Adipocyte (in vitro differentiated cells): ENCODE measurements around the gene WSB1.

Experiments
- DNase-seq: peaks from one replicate; pipeline ENCODE4 v3.0.0-alpha.2; 2015; ENCODE audit warnings: low read depth
- H3K27me3 ChIP-seq: replicated peaks from 2 replicates; pipeline ENCODE4 v1.7.0; 2013; ENCODE audit warnings: mild to moderate bottlenecking, low read length, moderate library complexity; ENCODE audit not compliant: control insufficient read depth, insufficient read depth
- H3K36me3 ChIP-seq: 2 replicates; pipeline ENCODE4 v1.7.0; 2013; ENCODE audit warnings: low read length, mild to moderate bottlenecking, moderate library complexity; ENCODE audit not compliant: control insufficient read depth, insufficient read depth, severe bottlenecking
- H3K4me1 ChIP-seq: 2 replicates; pipeline ENCODE4 v1.7.0; 2013; ENCODE audit warnings: mild to moderate bottlenecking, low read length, moderate library complexity; ENCODE audit not compliant: control insufficient read depth, insufficient read depth
- H3K4me3 ChIP-seq: 2 replicates; pipeline ENCODE4 v1.7.0; 2013; ENCODE audit warnings: mild to moderate bottlenecking, low read length, moderate library complexity
- H3K9ac ChIP-seq: 2 replicates; pipeline ENCODE4 v1.7.0; 2013; ENCODE audit warnings: mild to moderate bottlenecking, low read length, moderate library complexity
- H3K9me3 ChIP-seq: 2 replicates; pipeline ENCODE4 v1.7.0; 2013; ENCODE audit warnings: mild to moderate bottlenecking, low read length, moderate library complexity; ENCODE audit not compliant: control insufficient read depth

The WSB1 gene

DNA sequence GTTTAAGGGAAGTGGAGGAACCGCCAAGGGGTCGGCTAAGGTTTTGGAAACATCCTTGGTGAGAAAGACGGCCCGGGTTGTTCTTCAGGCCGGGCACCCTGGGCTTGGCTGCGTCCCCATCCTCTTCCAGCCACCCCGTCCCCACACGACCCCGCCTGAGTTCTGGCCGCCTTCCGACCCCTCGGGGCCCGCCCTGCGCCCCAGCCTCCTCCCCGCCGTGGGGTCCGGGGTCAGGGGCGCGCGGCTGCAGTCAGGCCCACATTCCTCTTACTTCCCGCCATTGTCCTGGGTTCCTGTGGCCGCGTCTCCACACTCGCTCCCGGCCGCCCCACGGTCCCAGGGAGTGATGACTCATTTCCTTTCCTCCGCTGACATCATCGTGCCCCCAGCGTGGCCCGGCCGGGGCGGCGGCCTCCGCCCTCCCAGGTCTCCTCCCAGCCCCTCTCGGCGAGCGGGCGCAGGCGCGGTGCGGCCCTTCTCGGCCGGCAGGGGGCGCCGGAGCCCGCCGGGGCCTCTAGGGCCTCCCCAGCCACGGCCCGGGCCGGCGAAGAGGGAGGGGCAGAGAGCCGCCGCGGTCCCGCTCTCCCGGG is 59.6 kb downstream of the WSB1 start:
- DNase-seq, result peak; percentile 96
- H3K9ac ChIP-seq, result peak overlapping the region; percentile 72
- no peaks in the 10 kb centered on the region for H3K27me3 ChIP-seq
- H3K4me3 ChIP-seq, result peak overlapping the region; percentile 73
- H3K36me3 ChIP-seq, result no peaks in the 10 kb centered on the region
- H3K9me3 ChIP-seq, result no peaks in the 10 kb centered on the region
- peaks cover 10% of the 10 kb centered on the region for H3K4me1 ChIP-seq

DNA sequence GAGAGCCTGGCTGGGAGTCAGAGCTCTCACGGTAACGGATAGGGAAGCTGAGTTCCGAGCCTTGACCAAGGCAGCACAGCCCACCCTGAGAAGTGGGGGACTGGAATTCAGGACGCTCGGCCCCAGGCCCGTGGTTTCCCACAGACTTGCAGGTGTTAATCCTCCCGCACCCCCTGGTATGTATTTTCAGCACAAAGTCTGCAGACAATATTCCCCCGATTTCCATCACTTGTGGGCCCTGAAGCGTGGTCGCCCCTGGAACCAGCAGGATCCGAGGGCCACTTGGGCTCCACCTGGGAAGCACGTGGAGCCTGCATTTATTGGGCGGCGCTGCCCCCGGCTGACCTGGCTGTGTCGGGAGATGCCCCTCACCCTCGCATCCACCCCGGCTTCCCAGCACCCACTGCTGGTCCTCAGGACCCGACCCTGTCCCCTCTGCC is 60.2 kb downstream of the WSB1 start:
- no peaks in the 10 kb centered on the region for H3K36me3 ChIP-seq
- H3K9ac ChIP-seq, result peak overlapping the region; percentile 72
- H3K27me3 ChIP-seq, result no peaks in the 10 kb centered on the region
- DNase-seq, result no peak
- peak overlapping the region; percentile 73 for H3K4me3 ChIP-seq
- no peaks in the 10 kb centered on the region for H3K9me3 ChIP-seq
- peaks cover 10% of the 10 kb centered on the region for H3K4me1 ChIP-seq

DNA sequence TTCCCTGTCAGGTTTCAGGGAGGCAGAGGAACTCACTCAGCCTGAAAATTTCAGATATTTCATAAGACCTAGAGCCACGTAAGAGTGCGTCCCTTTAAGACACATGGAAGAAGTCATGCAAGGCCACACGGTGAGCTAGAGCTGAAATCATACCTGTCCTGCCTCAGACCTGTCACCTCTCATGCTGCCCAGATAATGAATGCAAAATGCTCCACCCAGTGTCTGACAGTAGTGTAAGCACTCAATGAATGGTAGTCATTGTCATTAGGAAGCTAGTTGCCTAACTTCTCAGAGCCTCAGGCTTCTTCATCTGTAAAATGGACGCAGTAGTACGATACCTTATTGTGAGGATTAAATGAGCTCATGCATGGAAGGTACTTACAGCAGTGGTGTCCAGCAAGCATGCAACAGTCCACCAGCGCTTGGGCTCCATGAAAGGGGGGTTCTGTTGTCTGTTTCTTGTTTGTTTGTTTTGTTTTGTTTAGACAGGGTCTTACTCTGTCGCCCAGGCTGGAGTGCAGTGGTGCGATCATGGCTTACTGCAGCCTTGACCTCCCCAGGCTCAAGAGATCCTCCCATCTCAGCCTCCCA is 60.7 kb downstream of the WSB1 start:
- Histone ChIP-seq H3K4me3 (no peak overlapping the region), H3K4me1 (peaks cover 10% of the 10 kb centered on the region), H3K36me3 (no peaks in the 10 kb centered on the region)

DNA sequence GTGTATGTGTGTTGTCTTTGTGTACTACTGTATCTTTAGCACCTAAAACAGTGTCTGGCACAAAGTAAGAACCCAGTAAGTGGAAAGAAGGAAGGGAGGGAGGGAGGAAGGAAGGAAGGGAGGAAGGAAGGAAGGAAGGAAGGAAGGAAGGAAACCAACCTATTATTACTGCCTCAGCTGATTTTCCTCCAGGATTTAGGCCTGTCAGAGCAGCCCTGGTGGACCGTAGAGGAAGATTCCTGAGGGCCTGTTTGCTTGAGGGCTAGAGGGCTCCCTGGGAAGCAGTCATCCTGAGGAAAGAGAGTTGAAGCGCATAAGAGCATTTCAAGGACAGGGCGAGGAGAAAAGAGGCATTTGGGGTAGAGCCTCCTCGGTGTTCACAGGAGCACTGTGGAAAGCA is 61.5 kb downstream of the WSB1 start:
- Histone ChIP-seq H3K4me3 (no peak overlapping the region), H3K27me3 (no peaks in the 10 kb centered on the region), H3K4me1 (peaks cover 10% of the 10 kb centered on the region), H3K9ac (no peak overlapping the region), H3K36me3 (no peaks in the 10 kb centered on the region), H3K9me3 (no peaks in the 10 kb centered on the region)
- DNase-seq, result no peak

More for the DNA sequence above, 60.7 kb downstream of the WSB1 start:
- no peak overlapping the region for H3K9ac ChIP-seq
- no peaks in the 10 kb centered on the region for H3K9me3 ChIP-seq
- DNase-seq, result no peak
- no peaks in the 10 kb centered on the region for H3K27me3 ChIP-seq

DNA sequence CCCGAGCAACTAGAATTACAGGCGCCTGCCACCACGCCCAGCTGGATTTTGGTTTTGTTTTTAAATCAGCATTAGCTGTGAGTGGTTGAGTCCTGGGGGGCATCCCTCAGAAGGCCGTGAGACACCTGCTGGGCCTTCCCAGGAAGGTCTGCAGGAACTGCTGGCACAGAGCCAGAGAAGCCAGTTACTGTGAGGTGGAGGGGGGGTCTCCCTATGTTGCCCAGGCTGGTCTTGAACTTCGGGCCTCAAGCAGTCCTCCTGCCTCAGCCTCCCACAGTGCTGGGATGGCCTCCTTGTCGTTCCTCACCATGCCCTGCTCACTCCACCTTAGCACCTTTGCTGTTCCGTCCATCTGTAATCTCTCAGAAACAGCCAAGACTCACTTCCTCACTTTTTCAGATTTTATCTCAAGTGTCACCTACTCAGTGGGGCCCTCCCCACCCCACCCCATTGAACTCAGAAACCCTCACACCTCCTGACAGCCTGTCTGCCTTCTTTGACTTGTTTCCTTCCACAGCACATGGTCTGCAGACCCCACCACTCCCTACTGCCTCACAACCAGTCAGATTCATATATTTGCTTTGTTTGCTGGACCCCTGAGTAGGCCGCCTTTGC is 62.3 kb downstream of the WSB1 start:
- H3K4me3 ChIP-seq, result no peak overlapping the region
- peaks cover 10% of the 10 kb centered on the region for H3K4me1 ChIP-seq
- H3K9ac ChIP-seq, result no peak overlapping the region
- no peak for DNase-seq
- no peaks in the 10 kb centered on the region for H3K9me3 ChIP-seq
- no peaks in the 10 kb centered on the region for H3K36me3 ChIP-seq
- no peaks in the 10 kb centered on the region for H3K27me3 ChIP-seq

DNA sequence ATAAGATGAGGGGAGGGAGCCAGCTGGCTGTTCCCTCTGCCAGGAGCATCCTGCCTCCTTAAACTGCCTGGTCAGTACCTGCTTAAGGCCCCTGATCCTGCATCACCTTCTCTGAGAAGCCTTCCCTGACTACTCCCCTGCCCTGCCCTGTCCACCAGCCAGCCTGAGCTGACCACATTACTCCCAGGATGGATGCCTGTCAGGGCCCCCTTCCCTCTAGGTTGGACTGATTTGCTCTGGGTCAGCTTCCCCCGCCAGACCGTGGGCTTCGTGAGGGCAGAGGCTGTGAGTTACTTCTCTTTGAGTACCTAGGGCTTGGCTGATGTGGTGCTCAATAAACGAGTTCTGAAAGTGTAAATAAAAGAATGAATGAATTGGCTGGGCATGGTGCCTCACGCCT is 63.3 kb downstream of the WSB1 start:
- H3K27me3 ChIP-seq, result no peaks in the 10 kb centered on the region
- H3K9ac ChIP-seq, result no peak overlapping the region
- no peak overlapping the region for H3K4me3 ChIP-seq
- no peaks in the 10 kb centered on the region for H3K9me3 ChIP-seq
- no peak for DNase-seq
- no peaks in the 10 kb centered on the region for H3K36me3 ChIP-seq
- peaks cover 10% of the 10 kb centered on the region for H3K4me1 ChIP-seq

DNA sequence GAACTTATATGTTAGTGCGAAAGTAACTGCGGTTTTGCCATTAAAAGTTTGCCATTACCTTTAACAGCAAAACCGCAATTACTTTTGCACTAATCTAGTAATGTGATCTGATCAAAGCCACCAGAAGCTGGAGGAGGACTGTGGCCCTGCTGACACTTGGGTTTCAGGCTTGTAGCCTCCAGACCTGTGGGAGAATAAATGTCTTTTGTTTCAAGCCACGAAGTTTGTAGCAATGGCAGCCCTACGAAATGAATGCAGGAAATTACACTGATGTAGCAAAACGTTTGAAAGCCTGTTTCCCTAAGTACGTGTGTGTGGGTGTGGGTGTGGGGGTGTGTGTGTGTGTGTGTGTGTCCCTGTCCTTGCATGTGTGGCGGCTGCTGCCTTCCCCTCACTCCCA is 66.6 kb downstream of the WSB1 start:
- H3K27me3 ChIP-seq, result no peaks in the 10 kb centered on the region
- peaks cover 12% of the 10 kb centered on the region for H3K4me1 ChIP-seq
- no peak for DNase-seq

DNA sequence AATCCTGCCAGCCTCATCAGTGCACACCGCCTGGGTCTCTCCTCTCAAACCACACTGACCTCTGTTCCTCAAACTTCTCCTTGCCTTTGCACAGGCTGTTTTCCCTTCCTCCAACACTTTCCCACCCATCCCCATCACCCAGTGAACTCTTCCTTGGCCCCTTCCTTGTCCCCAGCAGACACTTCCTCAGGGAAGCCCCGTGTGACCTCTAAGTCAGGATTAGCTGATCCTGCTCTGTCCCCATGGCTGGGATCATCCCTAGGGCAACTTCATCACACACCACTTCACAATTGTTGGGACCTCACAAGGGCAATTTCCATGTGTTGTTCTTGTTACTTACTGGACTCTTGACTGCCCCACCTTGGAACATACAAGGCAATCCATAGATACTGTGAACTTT is 67.8 kb downstream of the WSB1 start:
- Histone ChIP-seq H3K36me3 (no peaks in the 10 kb centered on the region), H3K4me1 (peaks cover 12% of the 10 kb centered on the region), H3K9me3 (no peaks in the 10 kb centered on the region), H3K4me3 (no peak overlapping the region), H3K27me3 (no peaks in the 10 kb centered on the region), H3K9ac (no peak overlapping the region)
- no peak for DNase-seq

More for the DNA sequence above, 66.6 kb downstream of the WSB1 start:
- Histone ChIP-seq H3K4me3 (no peak overlapping the region), H3K36me3 (no peaks in the 10 kb centered on the region), H3K9ac (no peak overlapping the region), H3K9me3 (no peaks in the 10 kb centered on the region)

DNA sequence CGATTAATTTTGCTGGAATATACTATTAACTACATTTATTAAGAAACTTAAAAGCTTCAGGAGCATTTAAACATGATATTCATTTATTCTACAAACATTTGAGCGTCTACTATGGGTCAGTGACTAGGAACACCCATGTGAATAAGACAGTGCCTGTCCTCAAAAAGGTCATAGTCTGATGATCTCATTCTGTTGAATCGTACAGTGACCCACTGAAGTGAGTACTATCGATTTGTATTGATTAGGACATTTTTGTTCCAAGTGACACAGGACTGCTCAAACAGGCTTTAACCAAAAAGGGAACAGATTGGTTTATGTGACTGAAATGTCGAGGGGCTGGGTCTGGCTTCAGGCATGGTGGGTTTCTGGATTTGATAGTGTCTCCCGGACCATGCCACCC is 68.6 kb downstream of the WSB1 start:
- Histone ChIP-seq H3K36me3 (no peaks in the 10 kb centered on the region), H3K4me1 (peaks cover 12% of the 10 kb centered on the region), H3K9me3 (no peaks in the 10 kb centered on the region), H3K27me3 (no peaks in the 10 kb centered on the region), H3K9ac (no peak overlapping the region), H3K4me3 (no peak overlapping the region)
- DNase-seq, result no peak

DNA sequence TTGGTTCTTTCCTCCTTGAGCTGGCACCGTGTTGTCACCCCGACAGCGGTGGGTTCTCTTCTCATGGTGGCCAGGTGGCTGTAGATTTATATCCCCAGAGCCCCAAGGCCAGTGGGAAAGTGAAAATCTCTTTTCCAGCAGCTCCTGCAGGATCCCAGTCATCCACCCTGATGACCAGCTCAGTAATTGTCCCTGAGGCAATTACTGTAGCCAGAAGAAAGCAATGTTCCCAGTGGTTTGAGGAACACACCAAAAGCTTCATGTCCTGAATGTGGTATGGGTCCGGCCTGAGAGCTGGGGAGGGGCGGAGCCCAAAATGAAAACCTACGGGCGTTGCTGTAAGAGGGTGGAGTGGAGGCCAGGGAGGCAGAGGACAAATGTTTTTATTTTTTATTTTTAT is 69.0 kb downstream of the WSB1 start:
- no peak for DNase-seq
- Histone ChIP-seq H3K27me3 (no peaks in the 10 kb centered on the region), H3K4me1 (peaks cover 12% of the 10 kb centered on the region), H3K4me3 (no peak overlapping the region), H3K9ac (no peak overlapping the region), H3K9me3 (no peaks in the 10 kb centered on the region), H3K36me3 (no peaks in the 10 kb centered on the region)

DNA sequence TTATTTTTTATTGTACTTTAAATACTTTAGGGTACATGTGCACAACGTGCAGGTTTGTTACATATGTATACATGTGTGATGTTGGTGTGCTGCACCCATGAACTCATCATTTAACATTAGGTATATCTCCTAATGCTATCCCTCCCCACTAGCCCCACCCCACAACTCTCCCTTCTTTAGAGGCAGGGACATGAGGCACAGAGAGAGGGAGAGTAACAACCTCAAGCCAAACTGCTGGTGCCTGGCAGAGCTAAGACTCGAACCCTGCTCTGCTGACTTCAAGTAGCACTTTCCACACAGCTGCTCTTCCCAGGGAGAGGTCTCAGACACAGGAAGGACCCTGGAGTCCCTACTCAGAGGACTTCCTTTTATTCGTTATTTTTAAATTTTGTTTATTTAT is 69.4 kb downstream of the WSB1 start:
- H3K4me3 ChIP-seq, result no peak overlapping the region
- no peaks in the 10 kb centered on the region for H3K36me3 ChIP-seq
- H3K9me3 ChIP-seq, result no peaks in the 10 kb centered on the region
- no peaks in the 10 kb centered on the region for H3K27me3 ChIP-seq
- no peak overlapping the region for H3K9ac ChIP-seq
- DNase-seq, result no peak
- peaks cover 12% of the 10 kb centered on the region for H3K4me1 ChIP-seq
